Endothelial cell of hepatic sinusoid (primary cell): ENCODE measurements around the gene RPL26.

Experiments
- in situ Hi-C: cut with HindIII; loops from 2 replicates; pipeline ENCODE4 v1.10.0; 2017; ENCODE audit warnings: low sequenced_read_pairs

The RPL26 gene

DNA sequence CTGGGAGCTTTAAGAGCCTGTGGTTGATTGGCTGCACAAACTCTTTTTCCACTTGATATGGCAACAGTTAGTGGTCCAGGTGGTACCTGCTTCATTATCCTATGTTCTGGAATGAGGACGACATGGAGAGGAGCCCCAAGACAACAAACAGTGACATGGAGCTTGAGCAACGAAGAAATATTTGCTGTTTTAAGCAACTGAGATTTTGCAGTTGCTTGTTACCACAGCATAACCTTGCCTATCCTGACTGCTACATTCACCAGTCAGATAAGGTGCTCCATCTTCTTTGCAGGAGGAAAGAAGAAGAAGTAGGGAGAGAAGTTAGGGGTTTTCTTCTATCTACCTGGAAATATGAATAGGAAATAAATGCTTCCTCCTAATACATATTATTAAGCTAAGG, 50.9 kb downstream of the RPL26 start:
- in situ Hi-C loops: no loop called here
